Fibroblast of skin of left biceps (primary cell): ENCODE results near the gene GORAB.

Source experiments
- DNase-seq, 2 experiments: peaks; one replicate each; pipeline ENCODE4 v3.0.0-alpha.2; 2013; ENCODE audit warnings: low read depth in 2 of 2

GORAB gene

DNA sequence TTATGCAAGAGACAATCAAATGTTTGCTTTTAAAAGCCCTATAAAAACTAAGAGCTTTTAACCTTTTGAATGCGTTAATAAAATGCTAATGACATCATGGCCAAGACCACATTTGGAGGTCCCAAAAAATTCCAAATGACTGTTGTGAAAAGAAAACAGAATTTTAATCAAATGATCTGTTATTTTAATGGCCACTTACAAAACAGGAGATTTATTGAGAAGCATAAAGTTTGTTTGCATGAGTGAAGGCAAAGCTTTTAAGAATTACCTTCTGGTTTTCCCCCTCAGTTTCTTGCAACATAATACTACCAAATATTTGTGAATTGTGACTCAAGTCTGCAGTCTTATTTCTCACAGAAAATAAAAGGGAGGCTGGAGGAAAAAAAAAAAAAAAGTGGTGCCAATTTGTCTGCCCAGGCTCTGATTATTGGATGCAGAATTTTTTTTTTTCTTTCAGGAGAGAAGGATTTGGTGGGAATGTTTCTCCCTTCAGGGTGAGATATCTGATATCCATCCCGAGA, 60.7 kb downstream of the GORAB start:
- no peak for DNase-seq

DNA sequence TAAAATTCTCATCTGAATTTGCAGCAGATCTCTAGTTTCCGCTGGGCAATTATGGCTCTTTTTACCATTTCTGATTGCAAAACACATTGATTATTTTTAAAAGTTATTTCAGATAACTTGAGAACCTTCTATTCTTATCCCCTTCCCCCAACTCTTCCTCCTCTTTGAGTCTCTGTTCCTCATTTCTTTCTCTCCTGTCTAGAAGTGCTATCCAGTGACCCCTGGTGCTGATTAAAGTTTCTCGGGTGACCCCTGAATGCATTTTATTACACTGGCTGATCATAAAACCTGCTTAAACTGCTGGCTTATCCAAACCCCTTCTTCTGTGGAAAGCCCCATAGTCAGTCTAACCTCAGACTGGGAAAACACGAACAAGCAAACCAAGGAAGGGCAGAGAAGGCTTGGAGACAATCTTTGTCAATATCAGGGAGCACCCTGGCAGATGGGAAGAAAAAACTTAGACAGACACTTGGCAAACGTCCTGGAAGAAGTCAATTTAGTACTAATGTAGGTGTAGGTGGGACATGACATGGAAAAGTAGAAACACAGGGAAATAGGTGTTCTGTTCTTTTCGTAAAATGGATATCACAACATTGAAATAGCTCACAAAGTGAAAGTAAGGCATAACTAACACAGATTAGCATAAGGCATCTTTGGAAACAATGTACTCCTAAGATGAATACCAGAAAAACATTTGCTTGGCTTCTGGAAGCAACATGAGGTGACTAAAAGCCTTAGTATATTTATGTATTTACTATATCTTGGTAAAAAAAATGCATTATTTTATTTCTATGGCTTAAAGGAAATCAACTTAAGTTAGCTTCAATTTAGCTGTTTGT, 61.4 kb downstream of the GORAB start:
- DNase-seq = no peak

DNA sequence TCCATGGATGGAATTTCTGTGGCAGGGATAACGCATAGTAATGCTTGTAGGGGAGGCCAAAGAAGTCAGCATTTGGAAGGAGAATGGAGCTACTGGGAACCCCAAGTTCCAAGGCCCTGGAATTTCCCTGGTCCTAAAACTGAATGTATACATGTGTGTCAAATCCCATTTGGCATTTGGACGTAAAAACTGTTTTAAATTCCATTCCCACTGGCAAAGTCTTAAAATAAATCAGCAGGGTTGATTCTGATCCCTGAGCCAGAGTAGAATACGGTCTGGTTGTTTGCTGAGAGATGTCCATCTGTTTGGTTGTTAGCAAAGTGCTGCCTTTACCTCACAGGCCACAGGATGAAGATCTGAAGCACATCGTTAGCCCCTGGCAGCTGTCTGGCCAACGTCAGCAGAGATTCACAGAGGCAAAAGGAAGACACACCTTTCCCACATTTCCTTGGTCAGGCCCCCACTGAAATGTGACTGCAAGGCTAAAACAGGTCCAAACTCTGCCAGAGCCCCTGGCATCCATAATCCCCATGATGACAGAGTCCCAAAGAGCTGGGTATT, 62.2 kb downstream of the GORAB start:
- no peak for DNase-seq

DNA sequence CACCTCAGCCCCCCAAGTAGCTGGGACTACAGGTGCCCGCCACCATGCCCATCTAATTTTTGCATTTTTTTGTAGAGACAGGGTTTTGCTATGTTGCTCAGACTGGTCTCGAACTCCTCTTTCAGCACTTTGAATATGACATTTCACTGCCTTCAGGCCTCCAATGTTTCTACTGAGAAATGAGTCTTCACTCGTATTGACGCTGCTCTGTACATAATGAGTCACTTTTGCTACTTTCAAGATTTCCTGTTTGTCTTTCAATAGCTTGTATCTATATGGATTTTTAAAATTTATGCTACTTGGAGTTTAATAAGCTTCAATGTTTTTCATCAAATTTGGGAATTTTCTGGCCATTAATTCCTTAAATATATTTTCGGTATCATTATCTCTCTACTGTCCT, 64.7 kb downstream of the GORAB start:
- no peak for DNase-seq

DNA sequence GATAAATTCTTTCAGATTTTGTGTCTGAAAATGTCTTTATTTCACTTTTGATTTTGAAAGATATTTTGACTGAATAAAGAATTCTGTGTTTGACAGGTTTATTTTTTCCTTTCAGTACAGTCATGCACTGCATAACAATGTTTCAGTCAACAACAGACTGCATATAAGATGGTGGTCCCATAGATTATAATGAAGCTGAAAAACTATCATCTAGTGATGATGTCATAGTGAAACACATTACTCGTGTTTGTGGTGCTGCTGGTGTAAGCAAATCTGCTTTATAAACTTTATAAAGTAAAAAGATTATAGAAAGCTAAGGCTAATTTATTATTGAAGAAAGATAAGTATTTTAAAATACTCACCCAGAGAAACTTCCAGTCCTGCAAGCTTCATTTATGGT, 66.7 kb downstream of the GORAB start:
- DNase-seq = no peak

DNA sequence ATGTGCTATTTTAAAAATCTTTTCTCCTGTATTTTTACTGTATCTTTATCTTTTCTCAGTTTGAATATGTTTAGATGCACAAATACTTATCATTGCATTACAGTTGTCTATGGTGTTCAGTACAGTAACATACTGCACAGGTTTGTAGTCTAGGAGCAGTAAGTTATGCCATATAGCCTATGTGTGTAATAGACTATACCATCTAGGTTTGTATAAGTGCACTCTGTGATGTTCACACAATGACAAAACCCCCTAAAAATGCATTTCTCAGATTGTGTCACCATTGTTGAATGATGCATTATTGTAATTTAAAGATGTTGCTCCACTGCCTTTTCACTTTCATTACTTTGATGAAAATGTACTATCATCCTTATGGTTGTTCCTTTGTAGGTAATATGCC, 67.1 kb downstream of the GORAB start:
- no peak for DNase-seq

DNA sequence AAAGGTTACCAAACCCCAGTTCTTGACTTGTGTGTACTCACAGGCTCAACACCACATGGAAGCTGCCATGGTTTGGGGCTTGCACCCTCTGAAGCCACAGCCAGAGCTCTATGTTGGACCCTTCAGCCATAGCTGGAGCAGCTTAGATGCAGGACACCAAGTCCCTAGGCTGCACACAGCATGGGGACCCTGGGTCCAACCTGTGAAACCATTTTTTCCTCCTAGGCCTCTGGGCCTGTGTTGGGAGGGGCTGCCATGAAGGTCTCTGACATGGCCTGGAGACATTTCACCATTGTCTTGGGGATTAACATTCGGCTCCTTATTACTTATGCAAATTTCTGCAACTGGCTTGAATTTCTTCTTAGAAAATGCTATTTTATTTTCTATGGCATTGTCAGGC, 69.9 kb downstream of the GORAB start:
- no peak for DNase-seq
